Melanocyte of skin (primary cell): ENCODE data around the gene CYP4F3. TPM values are rescaled to one million over a fixed set of nuclear protein-coding genes. Genes with fewer than 3 reads are reported as not detected.

Experiments used
- small RNA-seq, 2 donors: library from RNA; depleted of rRNA; stranded (forward); fragments of <200 nt; gene quantifications; one replicate each; pipeline ENCODE3, GENCODE V24; 2012
- total RNA-seq, 2 donors: library from RNA; depleted of rRNA; stranded (reverse); fragments of >200 nt; gene quantifications; 2 replicates each; pipeline ENCODE4 v1.2.3, GENCODE V29; 2012

The CYP4F3 gene
- not detected for total RNA-seq

GRCh38 chr19:15640294-15640903, at the start of gene CYP4F3:
CYP4F3 (plus strand) TSS chr19:15640897; CDS start chr19:15641416, 519 bp downstream.

DNA sequence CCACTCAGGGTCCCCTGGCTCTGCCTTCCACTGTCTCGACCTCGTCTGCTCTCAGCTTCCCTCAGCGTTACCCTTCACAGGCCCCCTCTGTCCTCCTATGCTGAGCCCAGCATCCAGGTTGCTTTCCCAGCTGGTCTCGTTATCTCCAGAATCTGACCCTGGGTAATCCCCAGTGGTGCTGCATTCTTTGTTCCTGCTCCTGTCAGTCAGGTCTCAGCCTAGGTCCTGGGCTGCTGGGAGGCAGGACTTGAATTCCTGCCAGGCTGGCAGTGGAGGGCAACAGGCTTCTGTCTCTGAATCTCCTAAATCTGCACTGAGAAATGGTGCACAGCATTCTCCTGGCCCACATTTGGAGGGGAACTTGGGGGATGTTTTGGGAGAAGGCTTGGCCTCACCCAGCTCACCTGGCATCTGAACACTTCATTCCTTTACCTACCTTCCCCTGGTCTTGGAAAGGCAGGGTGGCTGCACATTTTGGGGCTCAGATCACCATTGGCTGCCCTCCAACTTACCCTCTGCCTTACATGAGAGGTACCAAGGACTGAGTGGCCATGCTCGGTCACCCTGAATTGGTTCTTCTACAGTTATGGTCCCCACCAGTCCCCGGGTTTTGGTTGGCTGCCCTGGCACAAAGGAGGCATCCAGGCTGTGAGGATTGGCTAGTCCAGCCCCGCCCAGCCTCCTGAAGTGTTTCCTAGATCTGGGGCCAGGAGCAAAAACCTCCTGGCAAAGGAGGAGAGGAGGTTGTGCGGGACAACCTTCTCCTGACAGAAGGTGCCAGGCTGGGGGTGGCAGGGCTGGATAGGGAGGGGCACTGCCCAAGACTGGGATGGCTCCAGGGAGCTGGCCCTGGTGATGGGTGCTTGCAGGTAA, 26.0 kb upstream of the CYP4F3 start, which contains the start of gene CYP4F8:
CYP4F8 (plus strand) TSS at position 712 of the 873 bp plus-strand sequence. CDS start 399 bp downstream, outside the sequence.

GRCh38 chr19:15672580-15673175, 32.0 kb downstream of the CYP4F3 start, which contains the start of gene CYP4F12:
CYP4F12 (plus strand) TSS chr19:15673087; CDS start chr19:15673530, 443 bp downstream.

Small RNA genes within 50 kb of the gene (small RNA-seq; reads per million reads assigned to genes)
- 0 reads per million in 2 donors for gene AD000091.1

Other genes starting within 250 kb of the CYP4F3 start
- gene AKAP8L, start 221.9 kb upstream of the CYP4F3 start, total RNA-seq, result 10 to 100 TPM; 60.9 to 71.6 TPM
- gene WIZ, start 190.9 kb upstream of the CYP4F3 start, total RNA-seq, result 1 to 10 TPM; 7.6 to 9.0 TPM
- gene RASAL3, start 176.4 kb upstream of the CYP4F3 start, total RNA-seq, result not detected
- not detected for gene PGLYRP2, start 161.4 kb upstream of the CYP4F3 start, total RNA-seq
- not detected for gene CYP4F22, start 132.4 kb upstream of the CYP4F3 start, total RNA-seq
- gene CYP4F8, start 25.7 kb upstream of the CYP4F3 start, total RNA-seq, result not detected
- not detected for gene CYP4F12, start 32.2 kb downstream of the CYP4F3 start, total RNA-seq
- gene OR10H2, start 87.1 kb downstream of the CYP4F3 start, total RNA-seq, result not detected
- gene OR10H3, start 97.1 kb downstream of the CYP4F3 start, total RNA-seq, result not detected
- not detected for gene OR10H5, start 146.8 kb downstream of the CYP4F3 start, total RNA-seq
- gene OR10H1, start 174.8 kb downstream of the CYP4F3 start, total RNA-seq, result not detected